GM19043 (cell line): ENCODE data around the gene TEX261.
"Not testable (repeated sequence)": the region's sequence is repeated elsewhere in the genome, so short reads cannot be mapped to it uniquely, and the experiment has no call there.

Source experiments
- ATAC-seq: cut with Tn5 transposase; IDR thresholded peaks from one replicate; pipeline ENCODE4 v1.9.1; 2021; ENCODE audit warnings: low read depth; ENCODE audit not compliant: unreplicated experiment

Gene TEX261

DNA sequence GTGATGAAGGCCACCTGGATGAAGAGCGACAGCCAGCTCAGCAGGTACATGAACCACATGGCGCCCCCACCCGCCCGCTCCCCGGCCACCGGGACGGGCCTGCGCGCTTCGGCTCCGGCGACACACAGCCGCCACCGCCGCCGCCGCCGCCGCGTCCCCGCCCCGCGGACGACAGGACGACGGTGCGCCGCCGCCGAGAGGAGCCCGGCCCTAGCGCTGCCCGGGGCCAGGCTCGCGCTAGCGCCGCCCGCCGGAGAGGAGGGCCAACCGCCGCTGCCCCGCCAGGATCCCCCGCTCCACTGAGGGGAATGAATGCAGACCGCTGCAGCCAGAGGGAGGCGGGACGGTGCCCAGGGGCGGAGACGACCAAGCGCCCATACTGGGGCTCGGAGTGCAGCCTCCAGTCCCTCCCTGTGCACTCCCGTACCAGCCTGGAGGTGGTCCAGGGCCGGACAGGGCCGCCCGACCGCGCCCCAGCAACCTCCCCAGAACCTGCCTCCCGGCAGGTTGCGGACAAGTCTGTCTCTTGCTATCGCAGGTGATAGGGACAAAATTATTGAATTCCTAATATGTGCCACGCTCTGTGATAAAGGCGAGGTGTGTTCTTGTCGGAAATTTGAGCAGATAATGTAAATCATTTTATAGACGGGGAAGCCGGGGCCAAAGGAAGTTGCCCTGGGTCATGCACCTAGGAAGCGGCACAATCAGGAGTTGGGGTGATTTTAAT lies at the start of gene TEX261:
TSS of gene TEX261 (minus strand) at position 175 of the 727 bp plus-strand sequence. CDS start at position 59, 116 bp downstream.
- ATAC-seq = peak; percentile 94

DNA sequence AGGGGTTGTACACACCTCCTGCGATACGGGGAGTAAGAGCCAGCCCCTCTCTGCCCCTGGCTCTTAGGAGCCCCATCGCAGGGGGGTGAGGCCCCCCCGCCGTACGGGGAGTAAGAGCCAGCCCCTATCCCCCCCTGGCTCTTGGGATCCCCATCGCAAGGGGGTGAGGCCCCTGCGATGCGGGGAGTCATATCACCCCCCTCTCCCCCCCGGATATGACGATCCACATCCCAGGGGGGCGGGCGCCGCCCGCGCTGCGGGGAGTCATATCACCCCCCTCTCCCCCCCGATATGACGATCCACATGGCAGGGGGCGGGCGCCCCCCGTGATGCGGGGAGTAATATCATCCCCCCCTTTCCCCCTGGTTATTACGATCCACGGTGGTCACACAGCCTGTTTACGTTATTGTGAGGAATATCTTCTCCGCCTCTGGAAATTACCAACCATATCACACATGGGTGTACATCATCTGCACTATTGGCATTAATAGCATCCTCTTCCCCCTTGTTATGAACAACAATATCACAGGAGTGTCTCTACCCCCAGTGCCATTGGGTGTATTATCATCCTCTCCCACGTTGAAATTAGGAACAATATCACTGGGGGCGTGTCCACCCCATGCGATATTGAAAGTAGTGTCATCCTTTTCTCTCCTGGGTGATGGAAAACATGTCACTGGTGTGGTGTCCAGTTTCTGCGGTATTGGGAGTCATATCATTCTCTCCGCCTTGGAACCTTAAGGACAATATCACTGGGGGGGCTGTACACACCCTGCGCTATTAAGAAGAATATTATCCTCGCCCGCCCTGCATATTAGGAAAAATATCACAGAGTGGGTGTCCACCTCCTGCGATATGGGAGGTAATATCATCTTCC lies 49.1 kb upstream of the TEX261 start:
- no peak for ATAC-seq

DNA sequence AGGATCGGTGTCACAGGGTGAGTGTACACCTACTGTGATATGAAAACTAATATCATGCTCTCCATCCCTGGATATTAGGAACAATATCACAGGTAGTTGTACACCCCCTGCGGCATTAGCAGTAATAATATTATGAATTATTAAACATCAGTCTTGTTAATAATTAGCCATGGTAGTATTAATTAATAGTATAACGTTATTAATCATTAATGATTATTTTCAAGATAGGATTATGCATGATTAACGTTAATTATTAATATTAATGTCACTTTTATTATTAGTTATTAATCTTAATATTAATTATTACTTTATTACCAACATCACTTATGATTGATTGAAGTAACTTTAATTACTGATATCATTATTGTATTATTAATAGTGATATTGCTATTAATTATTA lies 47.6 kb upstream of the TEX261 start:
- no peak for ATAC-seq

- not testable (repeated sequence) for ATAC-seq
Measured at GRCh38 chr2:71036296-71036695, 41.6 kb upstream of the TEX261 start.

- not testable (repeated sequence) for ATAC-seq
Measured at GRCh38 chr2:71023553-71024243, 29.0 kb upstream of the TEX261 start.

DNA sequence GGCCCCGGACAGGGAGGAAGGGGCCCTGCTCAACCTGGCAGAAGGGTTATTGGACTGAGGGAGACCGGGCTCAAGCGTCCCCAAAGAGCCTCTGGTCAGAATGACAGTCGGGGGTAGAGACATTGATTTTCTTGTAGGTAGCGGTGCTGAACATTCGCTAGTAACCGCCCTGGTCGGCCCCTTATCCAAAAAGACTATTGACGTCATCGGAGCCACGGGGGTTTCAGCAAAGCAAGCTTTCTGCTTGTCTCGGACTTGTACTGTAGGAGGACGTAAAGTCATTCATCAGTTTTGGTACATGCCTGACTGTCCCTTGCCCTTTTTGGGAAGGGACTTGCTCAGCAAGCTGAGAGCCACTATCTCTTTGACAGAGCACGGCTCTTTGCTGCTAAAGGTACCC lies 26.7 kb upstream of the TEX261 start:
- ATAC-seq = not testable (repeated sequence)

- ATAC-seq = not testable (repeated sequence)
Measured at GRCh38 chr2:71019989-71020388, 25.3 kb upstream of the TEX261 start.

DNA sequence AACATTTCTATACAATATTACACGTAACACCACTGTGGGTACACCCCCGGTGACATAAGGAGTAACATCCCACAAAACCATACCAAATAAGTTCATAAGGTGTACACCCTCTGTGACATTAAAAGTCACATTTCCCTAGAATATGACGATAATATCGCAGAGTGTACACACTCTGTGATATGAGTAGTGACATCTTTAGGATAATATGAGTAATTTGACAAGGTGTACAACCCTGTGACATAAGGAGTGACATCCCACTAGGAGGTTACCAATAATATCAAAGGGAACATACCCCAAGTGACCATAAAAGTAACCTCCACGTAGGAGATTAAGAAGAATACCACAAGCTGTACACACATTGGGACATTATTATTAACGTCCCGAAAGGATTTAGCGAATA lies 24.0 kb upstream of the TEX261 start:
- ATAC-seq = no peak

DNA sequence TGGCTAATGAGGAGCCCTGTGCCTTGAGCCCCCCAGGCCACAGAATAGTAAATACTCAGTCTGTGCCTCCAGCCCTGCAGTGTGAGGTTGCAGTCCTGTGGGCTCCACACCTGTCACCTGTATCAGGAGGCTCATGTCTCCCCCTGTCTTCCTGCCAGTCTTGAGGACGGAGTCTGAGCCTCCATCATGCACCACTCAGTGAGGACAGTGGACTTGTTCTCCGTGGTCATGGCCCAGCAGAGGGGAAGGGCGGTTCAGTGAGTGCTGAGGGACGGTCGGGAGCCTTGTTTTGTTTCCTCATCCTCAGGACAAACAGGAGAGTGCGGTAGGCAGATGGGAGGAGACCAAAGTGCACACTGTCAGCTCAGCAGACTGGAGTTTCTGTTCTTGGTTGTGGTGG lies 17.1 kb upstream of the TEX261 start:
- not testable (repeated sequence) for ATAC-seq

DNA sequence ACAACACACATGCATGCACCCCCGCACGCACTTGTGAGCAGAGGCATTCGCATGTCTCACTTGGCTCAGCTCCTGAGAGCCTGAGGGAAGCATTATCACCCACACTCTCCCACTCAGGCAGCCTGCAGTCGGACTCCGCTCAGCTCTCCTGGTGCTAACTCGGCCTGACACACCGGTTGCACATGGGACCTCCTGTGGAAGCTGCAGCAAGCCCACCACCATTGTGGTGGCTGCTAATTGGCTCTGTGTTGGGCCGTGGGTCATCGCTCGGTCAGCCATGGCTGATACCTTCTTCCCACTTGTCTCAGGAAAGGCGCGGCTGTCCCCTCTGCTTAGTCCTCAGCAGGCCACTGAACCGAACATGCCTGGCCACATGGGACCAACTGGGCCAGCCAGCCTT lies 13.7 kb upstream of the TEX261 start:
- ATAC-seq = no peak

DNA sequence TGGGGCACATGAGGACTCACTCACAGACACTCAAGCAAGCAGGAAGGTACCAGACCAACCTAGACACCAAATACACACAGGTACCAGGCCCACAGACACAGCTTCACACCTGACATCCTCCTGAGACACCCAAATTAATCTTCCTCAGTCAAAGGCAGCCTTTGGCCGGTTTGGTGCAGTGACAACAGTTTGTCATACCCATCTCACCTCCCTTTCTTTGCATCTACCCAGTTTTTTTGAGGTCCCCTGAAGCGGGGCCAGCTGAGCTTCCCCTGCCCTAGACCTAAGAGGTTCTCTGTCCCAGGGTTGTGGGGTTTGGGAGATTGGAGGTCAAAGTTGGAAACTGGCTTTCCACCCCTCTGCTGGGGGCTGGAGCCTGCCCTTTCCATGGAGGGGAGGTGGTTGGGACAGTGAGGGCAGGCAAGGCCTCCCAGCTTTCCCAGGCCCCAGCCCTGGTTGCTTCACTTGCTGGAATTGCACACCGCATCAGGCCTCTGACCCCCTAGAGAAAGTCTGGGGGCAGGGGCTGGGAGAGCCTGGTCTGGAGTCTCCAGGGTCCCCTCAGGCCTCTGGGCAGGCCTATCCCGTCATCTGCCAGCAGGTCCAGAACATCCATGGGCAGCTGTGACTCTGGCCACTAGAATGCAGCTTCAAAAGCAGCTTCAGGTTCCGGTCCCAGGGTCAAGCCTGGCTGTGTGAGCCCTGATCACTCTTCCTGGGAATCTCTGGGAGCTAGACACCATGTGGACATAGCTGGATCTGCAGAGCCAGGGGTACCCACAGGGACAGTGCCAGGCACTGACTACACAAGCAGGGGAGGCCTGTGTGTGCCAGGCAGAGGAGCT lies 12.5 kb upstream of the TEX261 start:
- ATAC-seq = no peak

DNA sequence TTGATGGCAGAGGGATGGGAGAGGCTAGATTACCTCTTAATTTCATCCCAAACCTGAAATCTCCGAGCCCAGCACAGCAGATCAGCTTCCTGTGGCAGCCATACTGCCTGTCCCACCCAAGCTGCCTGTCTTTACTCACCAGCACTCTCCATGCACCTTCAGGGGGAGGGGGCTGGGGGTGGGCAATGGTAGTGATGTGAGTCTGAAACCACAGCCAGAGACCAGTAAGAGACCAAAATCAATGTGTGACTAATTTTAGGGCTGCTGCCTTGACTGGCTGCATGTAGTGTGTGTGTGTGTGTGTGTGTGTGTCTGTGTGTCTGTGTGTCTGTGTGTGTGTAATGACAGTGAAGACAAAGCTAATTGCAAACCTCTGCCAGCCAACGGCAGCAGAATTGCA lies 11.7 kb upstream of the TEX261 start:
- ATAC-seq = no peak

DNA sequence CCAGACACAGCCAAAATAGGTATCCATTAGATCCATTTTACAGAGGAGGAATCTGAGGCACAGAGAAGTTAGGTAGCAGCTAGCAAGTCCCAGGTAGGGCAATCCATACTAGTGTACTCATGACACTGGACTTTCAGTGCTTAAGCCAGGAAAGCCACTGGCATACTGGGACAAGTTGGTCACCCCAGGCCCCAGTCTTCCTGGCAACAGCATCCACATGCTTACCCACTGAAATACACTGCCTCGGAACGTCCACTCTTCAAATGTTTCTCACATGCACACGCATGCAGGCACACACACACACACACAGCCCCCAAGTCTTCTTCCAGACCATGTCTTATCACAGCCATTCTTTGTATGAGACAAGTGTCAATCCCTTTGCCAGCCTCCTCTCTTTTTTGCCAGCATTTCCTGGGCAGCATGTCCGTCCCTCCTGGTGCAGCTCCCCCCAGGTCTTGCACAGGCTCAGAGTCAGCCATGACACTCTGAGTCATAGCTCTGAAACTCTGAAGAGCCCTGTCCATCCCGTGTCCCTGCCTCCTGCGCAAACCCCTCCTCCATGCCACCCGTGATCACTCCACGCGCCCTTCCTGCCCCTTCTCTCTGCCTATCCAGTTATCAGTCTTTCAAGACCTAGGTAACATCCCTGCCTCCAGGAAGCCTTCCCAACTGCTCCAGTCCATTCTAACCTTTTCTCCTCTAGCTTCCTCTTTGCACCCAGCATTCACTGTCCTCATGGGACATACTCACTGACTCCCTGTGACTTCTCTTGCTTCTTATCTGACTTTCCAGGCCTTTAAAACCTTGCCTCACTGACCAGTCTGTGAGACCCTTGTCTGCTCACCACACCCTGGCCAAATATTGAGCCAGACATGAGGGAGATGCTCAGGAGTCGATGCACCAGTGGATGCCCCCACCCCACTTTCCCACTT lies 10.9 kb upstream of the TEX261 start:
- no peak for ATAC-seq

- ATAC-seq = no peak
Measured at GRCh38 chr2:71004857-71005256, 10.2 kb upstream of the TEX261 start.

DNA sequence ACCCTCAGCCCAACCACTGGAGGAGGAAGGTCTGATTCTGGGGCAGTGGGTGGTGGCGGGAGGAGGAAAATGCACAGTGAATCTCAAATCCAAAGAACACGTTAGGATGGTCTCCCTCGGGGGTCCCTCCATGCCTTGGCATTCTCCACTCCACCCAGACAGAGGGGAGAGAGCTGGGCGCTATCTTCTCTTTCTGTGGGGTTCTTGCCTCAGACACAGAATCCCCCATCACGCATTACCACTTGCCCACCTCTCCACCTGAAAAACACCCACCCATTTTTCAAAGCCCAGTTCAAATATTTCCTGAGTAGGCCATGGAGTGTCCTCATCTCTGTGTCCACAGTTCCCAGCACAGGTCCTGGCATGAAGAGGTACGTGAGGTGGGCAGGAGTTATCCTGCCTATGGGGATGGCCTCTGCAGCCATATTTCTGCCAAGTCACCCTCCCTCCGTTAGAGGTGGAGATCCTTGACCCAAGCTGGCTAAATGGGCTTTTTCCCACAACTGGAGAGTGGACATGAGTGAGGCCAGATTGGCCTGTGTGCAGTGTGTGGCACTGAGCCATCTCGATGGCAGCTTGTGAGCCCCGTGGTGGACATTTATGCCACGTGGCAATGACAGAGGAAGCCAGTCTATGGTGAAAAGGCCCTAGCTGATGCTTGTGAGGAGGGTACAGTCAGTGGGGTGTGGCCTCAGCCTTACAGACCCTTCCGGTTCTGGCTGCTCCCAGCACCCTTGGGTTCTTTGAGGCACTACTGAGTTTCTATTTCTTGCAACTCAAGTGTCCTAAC lies 9.5 kb upstream of the TEX261 start:
- no peak for ATAC-seq

DNA sequence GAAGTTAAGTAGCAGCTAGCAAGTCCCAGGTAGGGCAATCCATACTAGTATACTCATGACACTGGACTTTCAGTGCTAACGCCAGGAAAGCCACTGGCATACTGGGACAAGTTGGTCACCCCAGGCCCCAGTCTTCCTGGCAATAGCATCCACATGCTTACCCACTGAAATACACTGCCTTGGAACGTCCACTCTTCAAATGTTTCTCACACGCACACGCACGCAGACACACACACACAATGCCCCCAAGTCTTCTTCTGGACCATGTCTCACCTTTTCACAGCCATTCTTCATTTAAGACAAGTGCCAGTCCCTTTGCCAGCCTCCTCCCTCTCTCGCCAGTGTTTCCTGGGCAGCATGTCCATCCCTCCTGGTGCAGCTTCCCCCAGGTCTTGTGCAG lies 8.7 kb upstream of the TEX261 start:
- no peak for ATAC-seq

DNA sequence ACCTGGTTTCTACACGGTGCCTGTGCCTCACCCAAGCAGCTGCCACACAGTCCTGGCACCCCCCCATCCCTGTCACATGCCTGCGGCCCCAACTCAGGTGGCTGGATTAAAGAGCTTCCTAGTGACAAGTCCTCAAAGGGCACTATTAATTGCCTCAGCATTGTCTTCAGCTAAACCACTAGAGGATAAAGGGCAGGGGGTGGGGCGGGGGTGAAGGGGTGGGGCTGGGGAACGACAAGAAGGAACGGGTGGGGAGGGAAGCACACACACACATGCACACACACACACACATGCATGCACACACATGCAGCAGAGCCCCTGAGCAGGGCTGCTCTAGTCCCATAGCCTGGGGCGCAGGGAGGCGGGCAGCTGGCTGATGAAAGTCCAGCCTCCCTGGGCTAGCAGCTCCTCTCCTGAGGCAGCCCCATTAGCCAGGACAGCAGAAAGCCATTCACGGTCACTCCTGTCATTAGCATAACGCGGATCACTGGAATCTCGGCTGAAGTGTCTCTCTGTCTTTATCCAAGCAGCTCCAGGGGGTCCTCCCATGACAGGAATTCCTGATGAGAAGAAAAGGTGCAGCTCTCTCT lies 7.4 kb upstream of the TEX261 start:
- no peak for ATAC-seq

- ATAC-seq = no peak
Measured at GRCh38 chr2:71001592-71001927, 6.9 kb upstream of the TEX261 start.
